ENCODE results near the gene APOL4. TPM values are rescaled to one million over a fixed set of nuclear protein-coding genes. Genes with fewer than 3 reads are reported as not detected.
A peak's percentile ranks its signal among the peaks of the same experiment; 100 is the strongest.

APOL4 gene
- total RNA-seq, 1 donor from 2014 or later: not detected

DNA sequence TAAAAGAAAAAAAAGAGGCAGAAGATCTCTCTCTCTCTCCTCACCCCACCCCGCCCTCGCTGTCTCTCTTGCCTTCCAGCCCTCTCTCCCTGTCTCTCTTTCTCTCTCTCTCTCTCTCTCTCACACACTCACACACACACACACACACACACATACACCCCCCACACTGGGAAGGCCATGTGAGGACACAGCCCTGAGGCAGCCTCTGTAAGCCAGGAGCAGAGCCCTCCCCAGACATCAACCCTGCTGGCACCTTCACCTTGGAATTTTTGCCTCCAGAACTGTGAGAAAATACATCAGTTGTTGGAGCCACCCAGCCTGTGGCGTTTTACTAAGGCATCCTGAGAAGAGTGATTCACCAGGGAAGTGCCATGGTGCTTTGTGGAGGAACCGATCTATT lies 55.7 kb downstream of the APOL4 start:
- H3K4me3 ChIP-seq (ENCODE audit: low read depth, low read length): no peak overlapping the region
- TF ChIP-seq, protein P1, sequence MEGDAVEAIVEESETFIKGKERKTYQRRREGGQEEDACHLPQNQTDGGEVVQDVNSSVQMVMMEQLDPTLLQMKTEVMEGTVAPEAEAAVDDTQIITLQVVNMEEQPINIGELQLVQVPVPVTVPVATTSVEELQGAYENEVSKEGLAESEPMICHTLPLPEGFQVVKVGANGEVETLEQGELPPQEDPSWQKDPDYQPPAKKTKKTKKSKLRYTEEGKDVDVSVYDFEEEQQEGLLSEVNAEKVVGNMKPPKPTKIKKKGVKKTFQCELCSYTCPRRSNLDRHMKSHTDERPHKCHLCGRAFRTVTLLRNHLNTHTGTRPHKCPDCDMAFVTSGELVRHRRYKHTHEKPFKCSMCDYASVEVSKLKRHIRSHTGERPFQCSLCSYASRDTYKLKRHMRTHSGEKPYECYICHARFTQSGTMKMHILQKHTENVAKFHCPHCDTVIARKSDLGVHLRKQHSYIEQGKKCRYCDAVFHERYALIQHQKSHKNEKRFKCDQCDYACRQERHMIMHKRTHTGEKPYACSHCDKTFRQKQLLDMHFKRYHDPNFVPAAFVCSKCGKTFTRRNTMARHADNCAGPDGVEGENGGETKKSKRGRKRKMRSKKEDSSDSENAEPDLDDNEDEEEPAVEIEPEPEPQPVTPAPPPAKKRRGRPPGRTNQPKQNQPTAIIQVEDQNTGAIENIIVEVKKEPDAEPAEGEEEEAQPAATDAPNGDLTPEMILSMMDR (conservative IDR thresholded peaks at IDR 0.05; ENCODE audit: low read depth, low read length): no peak
- no peak for DNase-seq (ENCODE audit: low read depth)

DNA sequence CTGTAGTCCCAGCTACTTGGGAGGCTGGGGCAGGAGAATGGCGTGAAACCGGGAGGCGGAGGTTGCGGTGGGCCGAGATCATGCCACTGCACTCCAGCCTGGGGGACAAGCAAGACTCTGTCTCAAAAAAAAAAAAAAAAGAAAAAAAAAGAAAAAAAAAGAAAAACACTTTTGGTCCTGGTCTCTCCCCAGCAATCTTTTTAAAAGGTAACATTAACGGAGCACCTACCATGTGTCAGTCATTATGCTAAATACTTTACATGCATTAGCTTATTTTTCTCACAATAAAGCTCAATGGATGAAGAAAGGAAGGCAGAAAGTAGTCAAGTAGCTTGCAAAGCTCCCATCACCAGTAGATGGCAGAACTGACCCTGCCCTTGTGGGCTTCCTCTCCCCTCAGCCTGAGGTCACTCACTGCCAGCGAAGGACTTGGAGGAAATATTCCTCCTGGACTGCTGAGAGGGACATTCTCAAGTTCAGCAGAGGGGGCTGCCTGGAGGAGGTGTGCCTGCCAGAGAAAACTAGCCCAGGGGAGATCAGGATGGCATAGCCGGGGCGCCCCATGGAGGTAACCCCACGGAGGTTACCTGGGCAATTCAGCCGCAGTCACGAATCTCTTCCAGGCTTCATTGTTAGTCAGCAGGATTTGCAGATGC lies 56.6 kb downstream of the APOL4 start:
- H3K4me3 ChIP-seq (ENCODE audit: low read depth, low read length): no peak overlapping the region
- TF ChIP-seq, protein P1 (conservative IDR thresholded peaks at IDR 0.05; ENCODE audit: low read depth, low read length): peak; percentile 93
- no peak for DNase-seq (ENCODE audit: low read depth)

DNA sequence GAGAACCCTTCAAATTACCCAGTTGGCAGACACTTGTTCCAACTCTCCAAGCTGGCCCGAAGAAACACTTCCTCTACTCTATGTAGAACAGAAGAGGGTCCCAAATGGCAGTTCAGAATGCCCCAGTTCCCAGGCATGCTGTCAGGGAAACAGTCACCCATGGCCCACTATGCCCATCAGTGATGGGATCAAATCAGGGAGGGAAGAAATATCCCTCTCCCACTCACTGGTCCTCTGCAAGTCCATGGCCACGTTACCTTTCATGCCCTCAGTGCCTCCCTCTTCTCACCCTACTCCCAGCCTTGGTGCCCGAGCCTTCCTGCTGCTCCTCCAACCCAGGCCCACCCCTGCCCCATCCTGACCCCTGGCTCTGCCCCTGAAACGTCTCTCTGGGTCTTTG lies 57.7 kb downstream of the APOL4 start:
- H3K4me3 ChIP-seq (ENCODE audit: low read depth, low read length): no peak overlapping the region
- DNase-seq (ENCODE audit: low read depth): no peak
- TF ChIP-seq, protein P1 (conservative IDR thresholded peaks at IDR 0.05; ENCODE audit: low read depth, low read length): no peak

DNA sequence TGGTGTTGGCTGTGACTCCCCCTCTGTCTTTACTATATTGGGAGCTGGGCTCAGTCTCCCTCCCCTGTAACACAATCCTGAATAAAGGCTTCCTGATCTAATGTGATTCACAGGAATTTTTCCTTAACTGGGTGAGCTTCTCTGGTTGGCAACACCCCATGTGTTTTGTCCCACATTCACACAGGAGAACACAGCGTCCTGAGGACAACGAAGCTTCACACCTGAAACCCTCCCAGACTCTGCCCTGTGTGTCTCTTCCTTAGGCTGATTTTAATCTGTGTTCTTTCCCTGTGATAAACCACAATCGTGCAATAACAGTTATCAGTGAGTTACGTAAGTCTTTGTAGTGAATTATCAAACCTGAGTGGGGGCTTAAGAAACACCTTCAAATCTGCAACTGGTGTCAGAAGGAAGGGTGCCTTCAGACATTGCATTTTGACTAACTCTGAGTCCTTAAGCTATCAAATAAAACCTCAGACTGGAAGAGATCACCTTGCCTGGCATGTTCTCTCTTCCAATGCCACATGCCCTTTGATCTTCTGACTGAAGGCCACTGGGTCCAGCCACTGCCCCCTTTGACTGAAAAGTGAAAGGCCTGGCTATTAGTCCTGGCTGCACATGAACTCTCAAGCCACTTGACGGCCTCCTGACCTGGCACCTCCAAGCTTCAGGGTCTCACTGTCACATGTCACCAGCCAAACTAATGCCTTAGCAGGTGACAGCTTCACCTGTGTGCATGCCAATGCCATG lies 58.4 kb downstream of the APOL4 start:
- no peak for DNase-seq (ENCODE audit: low read depth)
- TF ChIP-seq, protein P1 (conservative IDR thresholded peaks at IDR 0.05; ENCODE audit: low read depth, low read length): no peak
- no peak overlapping the region for H3K4me3 ChIP-seq (ENCODE audit: low read depth, low read length)

DNA sequence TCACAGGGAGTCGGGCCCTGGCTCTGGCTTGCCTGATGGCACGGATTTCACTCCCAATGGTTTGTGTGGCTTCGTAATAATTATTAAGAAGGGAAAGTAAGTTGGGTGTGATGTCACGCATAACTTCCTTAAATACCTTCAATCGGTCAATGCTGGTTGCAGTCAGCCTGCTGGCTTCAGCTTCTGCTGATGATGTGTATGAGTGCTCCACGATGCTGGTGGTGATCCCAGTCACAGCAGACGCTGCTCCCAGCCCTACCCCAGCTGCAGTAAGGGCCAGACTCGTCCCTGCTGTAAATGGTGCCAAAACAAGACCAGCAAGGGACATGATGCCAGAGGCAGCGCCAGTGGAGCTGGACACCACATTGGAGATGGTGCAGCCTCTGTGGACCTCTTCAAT lies 60.1 kb downstream of the APOL4 start:
- TF ChIP-seq, protein P1 (conservative IDR thresholded peaks at IDR 0.05; ENCODE audit: low read depth, low read length): no peak
- no peak for DNase-seq (ENCODE audit: low read depth)
- H3K4me3 ChIP-seq (ENCODE audit: low read depth, low read length): no peak overlapping the region

Other genes with a start within 250 kb of the APOL4 start
- gene RBFOX2, start 173.0 kb downstream of the APOL4 start, total RNA-seq: 67.0 and 70.8 TPM in 2 replicates
- gene APOL3, start 41.1 kb downstream of the APOL4 start, total RNA-seq: 2.1 and 4.8 TPM in 2 replicates
- gene APOL2, start 37.7 kb upstream of the APOL4 start, total RNA-seq: 22.8 and 37.8 TPM in 2 replicates
- 5.7 and 7.2 TPM in 2 replicates for gene APOL1, start 51.3 kb upstream of the APOL4 start, total RNA-seq
- gene MYH9, start 186.2 kb upstream of the APOL4 start, total RNA-seq: 797 and 896 TPM in 2 replicates